Adrenal gland (tissue), 12 donors: ENCODE data around the gene IFNL4. TPM values are rescaled to one million over a fixed set of nuclear protein-coding genes. Genes with fewer than 3 reads are reported as not detected.
"Not testable (repeated sequence)": the region's sequence is repeated elsewhere in the genome, so short reads cannot be mapped to it uniquely, and the experiment has no call there.

Experiments used
- DNase-seq, 7 donors: peaks; one replicate each; pipeline ENCODE4 v3.0.0-alpha.2; 2019 to 2020
- H3K27ac ChIP-seq, 5 donors: fragments of 200-600 bp; sonication (generic) in 4 of 5; 1 replicate in 3 of 5; 2 replicates in 2 of 5; pipeline versions ENCODE4 v1.5.1 to v1.8.0; 2016 to 2020; ENCODE audit warnings: mild to moderate bottlenecking in 1 of 5
- H3K27me3 ChIP-seq: fragments of 200-600 bp; 2 replicates; pipeline ENCODE4 v1.8.0; 2021
- H3K36me3 ChIP-seq, 2 donors: fragments of 200-600 bp; replicated peaks in 1 of 2; 1 replicate in 1 of 2; 2 replicates in 1 of 2; pipeline versions ENCODE4 v1.5.1 to v1.8.0; 2018 to 2022
- H3K4me1 ChIP-seq, 2 donors: fragments of 200-600 bp; replicated peaks in 1 of 2; 1 replicate in 1 of 2; 2 replicates in 1 of 2; pipeline versions ENCODE4 v1.5.1 to v1.8.0; 2018 to 2021
- H3K4me3 ChIP-seq, 4 donors: fragments of 200-600 bp; sonication (generic) in 3 of 4; one replicate each; pipeline ENCODE4 v1.5.1; 2016 to 2018
- H3K9me3 ChIP-seq, 3 donors: fragments of 200-600 bp; sonication (generic) in 1 of 3; replicated peaks in 1 of 3; 1 replicate in 2 of 3; 2 replicates in 1 of 3; pipeline versions ENCODE4 v1.5.1 to v1.8.0; 2016 to 2021
- CTCF ChIP-seq, 6 experiments: fragments of 450-650 bp in 4 of 6; fragments of 200-600 bp in 2 of 6; sonication (generic) in 1 of 6; IDR thresholded peaks; 1 replicate in 5 of 6; 2 replicates in 1 of 6; pipeline versions ENCODE4 v1.5.1 to v1.8.0; 2016 to 2021; ENCODE audit warnings: antibody characterized with exemption in 6 of 6, mild to moderate bottlenecking in 2 of 6, moderate library complexity in 1 of 6
- POLR2A ChIP-seq, 2 donors: fragments of 450-650 bp; IDR thresholded peaks; one replicate each; pipeline ENCODE4 v1.6.1; 2017; ENCODE audit warnings: antibody characterized with exemption in 2 of 2, mild to moderate bottlenecking in 2 of 2, moderate library complexity in 1 of 2
- WGBS, 4 donors: extraction: QIAGEN DNeasy Blood & Tissue Kit in 2 of 4; methylation state at CpG; one replicate each; pipeline versions ENCODE4 v1.1.5 to v1.1.7; 2013 to 2017; 5-methylcytosine and 5-hydroxymethylcytosine counted together
- intact Hi-C, 2 donors: fragments of 100-400 bp; cut with DNase I; formaldehyde crosslinking; loops; one replicate each; pipeline versions ENCODE4 v1.14.1 to v1.15.0; 2022 to 2023
- polyA plus RNA-seq, 3 donors: library from polyadenylated mRNA; stranded (reverse); fragments of 200-250 nt in 2 of 3; fragments of 350-450 nt in 1 of 3; fragmentation: Illumina TruSeq in 1 of 3; extraction: RNeasy Lipid Tissue Mini Kit (QIAGEN cat#74804) in 1 of 3; gene quantifications; one replicate each; pipeline ENCODE4 v1.2.3, GENCODE V29; 2013 to 2014
- total RNA-seq, 9 donors: library from RNA; depleted of rRNA in 4 of 9; stranded (reverse); fragments of >200 nt in 4 of 9; fragments of 120-200 nt in 1 of 9; fragmentation: NEBNext Ultra II Directional in 1 of 9; extraction: Animal tissue kit (Norgen Biotek cat#: 25700) in 1 of 9; gene quantifications; one replicate each; pipeline versions ENCODE4 v1.1.0 to v1.2.4, GENCODE V29; 2013 to 2023
- donor health status: healthy with polysubstance abuse.
- donor health status: Bipolar disorder and iron deficiency.
- donor health status: DM: yes; HTN: yes; CAD: no.
- donor health status: DM: no; HTN: no; CAD: no.
- donor health status: DM: no; HTN: no; CAD: no.
- donor health status: DM: yes; HTN: yes; CAD: no.

The IFNL4 gene
- total and polyA plus RNA-seq, 12 donors: not detected

DNA sequence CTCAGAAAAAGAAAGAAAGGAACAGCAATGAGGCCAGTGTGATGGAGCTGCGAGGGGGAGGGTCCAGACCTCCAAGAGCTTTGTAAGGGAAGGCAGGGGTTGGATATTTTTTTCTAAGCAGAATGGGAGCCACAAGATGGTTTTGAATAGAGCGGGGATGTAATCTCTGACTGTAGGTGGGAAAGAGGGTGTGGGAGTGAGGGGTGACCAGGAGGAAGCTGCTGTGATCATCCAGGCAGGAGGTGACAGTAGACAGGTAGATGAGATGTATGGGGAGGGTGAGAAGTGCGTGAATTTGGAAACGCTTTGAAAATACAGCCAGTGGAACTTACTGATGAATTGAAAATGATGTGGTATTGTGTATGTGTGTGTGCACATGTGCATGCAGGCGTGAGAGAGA lies 26.9 kb upstream of the IFNL4 start:
- TF ChIP-seq POLR2A (IDR thresholded peaks at IDR 0.05) (no peak), CTCF (IDR thresholded peaks at IDR 0.05) (no peak)
- H3K9me3 ChIP-seq: no peaks in the 10 kb centered on the region
- intact Hi-C loops: no loop called here
- H3K27ac ChIP-seq: no peak overlapping the region
- H3K36me3 ChIP-seq: no peaks in the 10 kb centered on the region
- WGBS, 4 donors: 73 to 85% (median 81%) methylated on average over 5 of the region's 5 CpGs
- no peaks in the 10 kb centered on the region for H3K4me1 ChIP-seq
- H3K27me3 ChIP-seq: no peaks in the 10 kb centered on the region
- no peak overlapping the region for H3K4me3 ChIP-seq
- no peak for DNase-seq

DNA sequence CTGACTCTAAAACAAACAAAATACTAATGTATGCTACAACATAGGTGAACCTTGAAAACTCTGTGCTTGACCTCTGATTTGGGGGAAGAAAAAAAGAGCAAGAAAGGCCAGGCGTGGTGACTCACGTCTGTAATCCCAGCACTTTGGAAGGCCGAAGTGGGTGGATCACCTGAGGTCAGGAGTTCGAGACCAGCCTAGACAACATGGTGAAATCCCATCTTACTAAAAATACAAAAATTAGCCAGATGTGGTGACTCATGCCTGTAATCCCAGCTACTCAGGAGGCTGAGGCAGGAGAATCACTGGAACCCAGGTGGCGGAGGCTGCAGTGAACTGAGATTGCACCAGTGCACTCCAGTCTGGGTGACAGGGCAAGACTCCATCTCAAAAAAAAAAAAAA lies 25.2 kb upstream of the IFNL4 start:
- H3K36me3 ChIP-seq, H3K4me1 ChIP-seq, intact Hi-C loops, DNase-seq, H3K27ac ChIP-seq, H3K4me3 ChIP-seq, H3K27me3 ChIP-seq, H3K9me3 ChIP-seq: not testable (repeated sequence)
- 76 to 85% (median 77%) methylated on average over 5 of the region's 5 CpGs for WGBS, 4 donors

- Histone ChIP-seq H3K4me1 (no peaks in the 10 kb centered on the region), H3K36me3 (no peaks in the 10 kb centered on the region), H3K9me3 (no peaks in the 10 kb centered on the region), H3K27me3 (peaks cover 4% of the 10 kb centered on the region), H3K27ac (no peak overlapping the region), H3K4me3 (no peak overlapping the region)
- intact Hi-C loops: no loop called here
- TF ChIP-seq POLR2A (IDR thresholded peaks at IDR 0.05) (no peak), CTCF (IDR thresholded peaks at IDR 0.05) (no peak)
- DNase-seq: no peak
- WGBS, 4 donors: 68 to 75% (median 73%) methylated on average over 9 of the region's 9 CpGs
Measured at GRCh38 chr19:39270036-39270871, 21.6 kb upstream of the IFNL4 start.

DNA sequence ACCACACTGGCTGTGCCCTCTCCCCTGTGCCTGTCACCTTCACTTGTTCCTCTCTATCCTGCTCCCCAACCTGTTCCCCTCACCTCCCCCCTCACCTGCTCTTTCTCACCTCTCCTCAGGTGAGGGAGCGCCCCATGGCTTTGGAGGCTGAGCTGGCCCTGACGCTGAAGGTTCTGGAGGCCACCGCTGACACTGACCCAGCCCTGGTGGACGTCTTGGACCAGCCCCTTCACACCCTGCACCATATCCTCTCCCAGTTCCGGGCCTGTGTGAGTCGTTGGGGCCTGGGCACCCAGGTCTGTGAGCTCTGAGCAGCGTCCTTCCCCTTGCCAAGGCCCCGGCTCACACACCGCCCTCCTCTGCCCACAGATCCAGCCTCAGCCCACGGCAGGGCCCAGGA lies 20.7 kb upstream of the IFNL4 start:
- H3K4me3 ChIP-seq, DNase-seq, H3K9me3 ChIP-seq, H3K27ac ChIP-seq, H3K4me1 ChIP-seq, intact Hi-C loops, H3K36me3 ChIP-seq: not testable (repeated sequence)
- 65 to 76% (median 70%) methylated on average over 5 to 10 of the region's 10 CpGs for WGBS, 4 donors
- H3K27me3 ChIP-seq: peaks cover 12% of the 10 kb centered on the region

DNA sequence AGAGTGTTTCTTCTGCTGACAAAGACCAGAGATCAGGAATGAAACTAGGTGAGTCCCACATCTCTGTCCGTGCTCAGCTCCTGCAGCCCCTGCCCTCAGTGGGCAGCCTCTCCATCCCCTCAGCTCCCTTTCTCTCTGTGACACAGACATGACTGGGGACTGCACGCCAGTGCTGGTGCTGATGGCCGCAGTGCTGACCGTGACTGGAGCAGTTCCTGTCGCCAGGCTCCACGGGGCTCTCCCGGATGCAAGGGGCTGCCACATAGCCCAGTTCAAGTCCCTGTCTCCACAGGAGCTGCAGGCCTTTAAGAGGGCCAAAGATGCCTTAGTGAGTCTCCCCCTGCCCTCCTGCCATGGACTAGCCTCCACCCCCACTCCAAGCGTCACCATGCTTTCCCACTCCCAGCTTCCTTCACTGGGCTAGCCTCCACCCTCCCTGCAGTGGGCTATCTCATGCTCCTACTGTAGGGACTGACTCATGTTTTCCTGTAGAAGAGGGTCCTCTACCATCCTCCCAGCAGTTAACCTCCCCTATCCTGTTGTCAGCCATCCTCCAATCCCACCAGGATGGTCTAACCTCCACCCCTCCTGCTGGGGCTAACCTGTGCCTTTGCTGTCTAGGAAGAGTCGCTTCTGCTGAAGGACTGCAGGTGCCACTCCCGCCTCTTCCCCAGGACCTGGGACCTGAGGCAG lies 20.0 kb upstream of the IFNL4 start:
- intact Hi-C loops, DNase-seq, H3K4me3 ChIP-seq, H3K4me1 ChIP-seq, H3K9me3 ChIP-seq, H3K27ac ChIP-seq, H3K36me3 ChIP-seq: not testable (repeated sequence)
- peaks cover 19% of the 10 kb centered on the region for H3K27me3 ChIP-seq
- WGBS, 4 donors: 79 to 85% (median 83%) methylated on average over 3 to 10 of the region's 10 CpGs

DNA sequence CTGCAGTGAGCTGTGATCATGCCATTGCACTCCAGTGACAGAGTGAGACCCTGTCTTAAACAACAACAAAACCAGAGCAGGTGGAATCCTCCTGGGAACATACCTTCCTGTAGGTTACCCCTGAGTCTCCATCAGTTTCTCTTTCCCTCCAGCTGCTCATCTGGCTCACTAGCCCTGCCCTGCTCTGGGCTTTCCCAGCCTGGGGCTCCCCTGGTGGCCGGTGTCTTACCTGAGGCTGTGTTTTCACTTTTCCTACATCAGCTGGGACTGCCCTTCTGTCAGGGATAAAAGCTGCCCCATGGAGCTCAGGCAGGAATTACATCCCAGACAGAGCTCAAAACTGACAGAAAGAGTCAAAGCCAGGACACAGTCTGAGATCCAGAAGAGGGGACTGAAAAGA lies 19.4 kb upstream of the IFNL4 start, which contains the start of gene IFNL2:
Gene IFNL2 (plus strand): TSS at position 312 of the 400 bp plus-strand sequence. CDS start 173 bp downstream, outside the sequence.
- WGBS, 4 donors: no CpG with 5 or more reads among the region's 1 CpG
- intact Hi-C loops, DNase-seq, H3K27ac ChIP-seq, H3K9me3 ChIP-seq, H3K4me1 ChIP-seq, H3K36me3 ChIP-seq, H3K4me3 ChIP-seq: not testable (repeated sequence)
- H3K27me3 ChIP-seq: peaks cover 22% of the 10 kb centered on the region
